Hepatic stellate cell (primary cell): ENCODE measurements around the gene IFITM10.

Experiments
- DNase-seq: peaks from one replicate; pipeline ENCODE4 v3.0.0; 2011; ENCODE audit warnings: low spot score

The IFITM10 gene

DNA sequence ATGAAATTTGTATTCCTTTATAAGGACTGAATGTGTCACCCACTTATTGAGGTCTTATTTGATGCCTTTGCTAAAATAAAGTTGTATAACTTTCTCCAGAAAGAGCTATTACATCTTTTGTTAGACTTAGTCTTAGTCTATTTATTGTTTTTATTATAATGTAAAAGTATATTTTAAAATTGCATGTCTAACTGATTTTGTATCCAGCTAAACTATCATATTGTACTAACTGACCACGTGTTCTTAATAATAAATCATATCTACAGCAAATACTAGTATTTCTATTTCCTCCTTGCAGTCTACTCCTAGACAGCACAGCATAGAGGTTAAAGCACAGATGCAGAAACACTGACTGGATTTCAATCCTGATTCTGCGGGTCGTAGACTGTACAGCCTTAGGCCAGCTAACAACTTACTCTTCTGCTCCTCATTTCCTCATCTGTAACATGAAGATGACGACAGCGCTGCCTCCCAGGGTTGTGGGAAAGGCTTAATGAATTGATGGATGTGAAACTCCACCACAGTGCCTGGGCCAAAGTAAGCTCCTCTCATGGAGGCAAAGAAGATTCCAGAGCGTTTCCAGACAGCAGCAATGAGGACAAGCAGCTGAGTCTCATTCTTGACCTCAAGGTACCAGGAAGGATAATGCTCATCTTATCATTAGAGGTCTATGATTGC is 13.2 kb downstream of the IFITM10 start:
- no peak for DNase-seq

- DNase-seq = no peak
Measured at GRCh38 chr11:1736447-1736992, 13.9 kb downstream of the IFITM10 start.

- DNase-seq = no peak
Measured at GRCh38 chr11:1735271-1735670, 15.1 kb downstream of the IFITM10 start.

GRCh38 chr11:1734641-1735081 is 15.7 kb downstream of the IFITM10 start:
- no peak for DNase-seq

- DNase-seq = no peak
Measured at GRCh38 chr11:1733716-1734640, 16.4 kb downstream of the IFITM10 start.

DNA sequence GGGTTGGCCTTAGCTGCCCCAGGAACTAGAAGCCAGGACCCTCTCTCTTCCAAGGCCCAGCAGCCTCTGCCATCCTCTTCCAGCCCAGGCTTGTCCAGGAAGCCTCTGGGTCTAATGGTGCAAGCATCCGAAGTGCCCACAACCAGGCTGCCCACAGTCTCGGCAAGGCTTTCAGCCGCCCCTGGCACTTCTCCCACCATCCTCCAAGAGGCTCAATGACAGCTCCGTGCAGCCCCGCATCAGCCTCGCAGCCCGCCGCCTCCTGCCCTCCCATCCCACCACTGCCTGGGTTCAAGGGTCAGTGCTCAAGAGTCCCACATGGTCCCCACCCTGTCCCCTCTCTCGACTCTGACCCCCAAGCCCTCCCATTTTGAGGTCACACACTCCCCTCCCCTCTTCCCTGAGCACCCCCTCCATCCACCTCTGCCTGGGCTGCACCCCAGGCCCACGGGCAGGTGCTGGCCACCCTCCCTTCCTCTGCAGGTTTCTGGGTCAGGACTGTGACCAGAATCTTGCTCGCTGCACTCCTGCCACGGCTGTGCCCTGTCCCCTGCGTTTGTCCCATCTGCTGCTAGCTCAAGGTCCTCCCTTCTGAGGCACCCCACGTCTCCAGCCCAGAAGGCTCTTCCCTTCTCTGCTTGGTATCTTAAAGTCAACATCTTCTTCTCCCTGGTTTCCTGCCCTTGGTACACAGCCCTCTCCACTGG is 17.2 kb downstream of the IFITM10 start:
- DNase-seq = no peak

GRCh38 chr11:1732418-1733008 is 17.9 kb downstream of the IFITM10 start:
- DNase-seq = no peak

DNA sequence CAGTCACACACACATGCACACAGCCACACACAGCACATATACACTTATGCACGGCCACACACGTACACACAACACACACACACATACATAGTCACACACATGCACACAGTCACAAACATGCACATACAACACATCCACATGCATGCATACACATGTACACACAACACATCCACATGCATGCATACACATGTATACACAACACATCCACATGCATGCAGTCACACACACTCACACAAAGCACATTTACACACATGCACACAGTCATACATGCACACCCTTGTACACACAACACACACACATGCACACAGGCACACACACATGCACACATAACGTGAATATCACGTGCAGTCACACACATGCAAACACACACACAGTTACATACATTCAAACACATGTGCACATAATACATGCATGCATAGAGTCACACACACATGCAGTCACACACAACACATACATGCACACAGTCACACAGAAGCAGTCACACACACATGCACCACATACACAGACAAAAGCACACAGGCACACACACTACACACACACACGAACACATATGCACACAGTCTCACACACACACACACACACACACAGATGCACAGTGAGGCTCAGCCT is 18.8 kb downstream of the IFITM10 start:
- DNase-seq = no peak

- no peak for DNase-seq
Measured at GRCh38 chr11:1730059-1730629, 20.3 kb downstream of the IFITM10 start.

- no peak for DNase-seq
Measured at GRCh38 chr11:1729692-1730011, 20.7 kb downstream of the IFITM10 start.

DNA sequence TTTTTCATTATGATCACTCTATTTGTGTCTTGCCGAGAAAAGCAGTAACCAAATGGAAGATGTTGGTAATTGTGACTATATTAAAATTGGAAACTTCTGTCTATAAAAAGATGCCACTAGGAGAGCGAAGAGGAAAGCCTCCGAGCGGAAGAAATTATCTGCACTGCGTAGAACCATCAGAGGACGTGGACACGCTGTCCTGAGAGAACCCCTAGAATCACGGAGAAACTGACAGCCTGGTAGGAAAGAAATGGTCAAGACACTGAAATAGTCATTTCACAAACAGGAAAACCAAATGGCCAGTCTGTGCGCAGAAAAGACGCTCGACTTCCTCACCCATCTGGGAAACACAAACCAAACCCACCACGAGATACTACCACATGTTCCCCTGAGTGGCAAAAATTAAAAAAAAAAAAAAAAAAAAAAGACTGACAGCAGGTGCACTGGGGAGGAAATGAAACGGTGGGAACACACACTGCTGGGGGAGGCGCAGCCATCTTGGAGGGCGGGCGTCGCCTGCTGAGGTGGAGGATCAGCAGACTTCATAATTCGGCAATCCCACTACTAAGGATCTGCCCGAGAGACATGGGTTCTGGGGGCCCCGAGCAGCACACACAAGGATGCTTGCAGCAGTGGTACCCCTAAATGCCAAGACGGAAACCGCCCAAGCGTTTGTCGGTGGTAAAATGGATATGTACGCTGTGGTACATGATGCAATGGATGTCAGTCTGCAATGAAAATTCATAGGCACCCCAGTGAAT is 21.3 kb downstream of the IFITM10 start:
- DNase-seq = no peak

GRCh38 chr11:1728301-1728700 is 22.1 kb downstream of the IFITM10 start:
- DNase-seq = no peak

DNA sequence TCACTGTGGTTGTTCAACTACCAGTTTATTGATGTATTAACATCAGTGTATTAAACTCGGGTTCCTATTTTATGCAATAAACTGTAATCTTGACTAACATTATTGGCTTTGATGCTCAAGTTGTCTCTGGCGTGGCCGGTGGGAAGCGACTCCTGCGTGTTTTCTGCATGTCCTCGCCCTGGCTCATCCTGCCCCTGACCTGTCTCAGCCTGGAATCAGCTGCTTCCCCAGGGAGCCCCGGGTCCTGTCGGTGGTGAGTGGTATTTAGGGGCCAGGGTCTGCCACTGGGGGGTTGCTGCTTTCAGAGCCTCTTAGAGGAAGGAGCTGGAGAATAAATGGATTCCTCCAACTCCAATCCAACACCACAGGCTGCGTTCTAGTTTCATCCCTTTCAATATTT is 22.5 kb downstream of the IFITM10 start:
- no peak for DNase-seq

- DNase-seq = no peak
Measured at GRCh38 chr11:1727096-1727690, 23.2 kb downstream of the IFITM10 start.

GRCh38 chr11:1719781-1720180 is 30.6 kb downstream of the IFITM10 start:
- no peak for DNase-seq

GRCh38 chr11:1718326-1718725 is 32.1 kb downstream of the IFITM10 start:
- DNase-seq = no peak

DNA sequence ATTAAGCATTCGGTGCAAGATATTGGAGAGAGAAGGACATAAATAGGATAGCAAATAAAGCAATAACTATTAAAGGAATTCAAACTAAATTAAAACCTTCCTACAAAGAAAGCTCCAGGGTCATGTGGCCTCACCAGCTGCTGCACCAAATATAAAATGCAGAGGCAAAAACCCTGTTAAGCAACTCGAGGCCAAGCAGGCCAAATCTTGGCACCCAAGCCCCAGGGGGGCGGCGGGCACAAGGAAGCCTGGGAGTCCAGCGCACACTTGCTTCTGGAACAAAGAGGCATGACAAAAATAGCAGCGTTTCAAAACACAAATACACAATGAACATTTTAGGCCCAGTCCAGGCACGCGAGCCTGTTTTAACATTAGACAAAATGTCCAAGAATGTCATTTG is 32.6 kb downstream of the IFITM10 start:
- DNase-seq = no peak

DNA sequence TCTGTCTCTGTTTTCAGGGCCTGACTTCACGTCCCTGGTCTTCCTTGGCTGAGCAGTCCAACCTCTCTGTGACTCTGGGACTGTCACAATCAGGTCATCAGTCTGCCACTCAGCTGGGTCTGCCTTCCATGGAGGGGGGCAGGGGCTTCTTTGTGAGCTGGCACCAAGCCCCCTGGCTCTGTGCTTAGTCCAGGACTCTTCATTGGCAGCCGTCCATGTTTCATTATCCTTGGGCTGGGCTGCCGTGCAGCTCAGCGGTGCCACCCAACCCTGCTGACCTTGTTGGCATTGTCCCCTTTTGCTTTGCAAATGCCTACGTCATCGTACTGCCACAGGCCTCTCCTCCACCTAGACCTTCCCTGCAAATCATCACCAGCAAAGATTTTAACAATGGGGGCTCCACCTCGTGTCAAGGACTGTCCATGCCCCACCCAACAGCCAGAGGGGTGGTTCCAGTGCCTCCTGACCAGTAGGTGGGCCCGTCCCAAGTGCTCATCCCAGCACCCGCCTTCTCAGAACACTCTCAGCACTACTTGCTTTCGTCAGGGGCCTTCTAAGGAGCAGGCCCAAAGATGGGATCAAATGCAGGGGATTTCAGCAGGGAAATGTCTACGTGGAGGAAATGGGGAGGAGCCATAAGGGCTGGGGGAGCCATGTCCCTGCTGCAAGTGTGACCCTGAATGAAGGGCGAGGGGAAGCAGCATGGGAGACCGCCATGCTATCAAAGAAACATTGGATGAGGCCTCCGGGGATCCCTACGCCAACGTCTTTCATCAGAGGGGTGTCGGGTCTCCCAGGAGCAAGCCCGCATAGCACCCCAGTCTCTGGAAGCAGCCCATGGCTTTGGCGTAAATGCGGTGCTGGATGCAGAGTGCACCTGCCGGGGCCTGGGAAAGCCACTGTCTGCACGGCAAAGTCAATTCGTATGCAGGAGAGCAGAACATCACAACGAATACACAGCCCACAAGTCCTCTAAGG is 35.2 kb downstream of the IFITM10 start:
- DNase-seq = no peak

DNA sequence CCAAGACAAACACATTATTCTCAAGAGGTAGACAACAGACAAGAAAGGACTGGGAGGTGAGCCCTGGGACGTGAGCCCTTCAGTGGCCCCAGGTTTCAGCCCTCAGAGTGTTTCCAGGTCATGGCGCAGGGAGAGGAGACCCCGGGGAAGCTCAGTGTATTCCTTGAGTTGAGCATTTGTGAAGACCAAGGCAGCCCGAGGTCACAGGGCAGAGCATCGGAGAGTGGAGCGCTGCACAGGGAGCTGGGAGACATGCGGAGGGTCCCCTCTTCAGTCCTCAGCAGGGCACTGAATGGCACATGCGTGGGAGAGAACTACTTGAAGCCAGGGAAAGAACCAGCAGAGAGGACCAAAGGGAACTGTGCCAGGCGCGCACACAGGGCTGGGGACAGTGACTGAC is 41.7 kb downstream of the IFITM10 start:
- no peak for DNase-seq
